ENCODE data around the gene OR7D2.

The OR7D2 gene

GRCh38 chr19:9219489-9219888, 40.7 kb downstream of the OR7D2 start, which contains the start of gene OR7D4:
Gene OR7D4 (minus strand): TSS chr19:9219589. CDS start chr19:9214837, 4,752 bp downstream.
- Histone ChIP-seq H3K4me2 (ENCODE audit: low read depth, low read length, poor library complexity, severe bottlenecking) (no peak within 1 kb of the TSS), H3K4me1 (ENCODE audit: insufficient read depth, low read length, poor library complexity, severe bottlenecking) (no peaks in the 10 kb centered on the region)

More at GRCh38 chr19:9219489-9219888, 40.7 kb downstream of the OR7D2 start, which contains the start of gene OR7D4:
- Histone ChIP-seq H3K9me2 (replicated peaks; ENCODE audit: low read depth, low read length) (no peaks in the 10 kb centered on the region), H2AFZ (ENCODE audit: low read length) (no peak within 1 kb of the TSS), H3K27me3 (ENCODE audit: insufficient read depth, low read length, poor library complexity, severe bottlenecking) (no peaks in the 10 kb centered on the region), H3K79me2 (ENCODE audit: insufficient read depth, low read length) (no peaks in the 10 kb centered on the region), H3K36me3 (ENCODE audit: insufficient read depth, low read length) (no peaks in the 10 kb centered on the region), H3K9me3 (ENCODE audit: insufficient read depth, low read depth, low read length) (no peaks in the 10 kb centered on the region), H4K20me1 (ENCODE audit: insufficient read depth, low read length, poor library complexity, severe bottlenecking) (no peaks in the 10 kb centered on the region), H3K9ac (ENCODE audit: low read depth, low read length, poor library complexity, severe bottlenecking) (no peak within 1 kb of the TSS), H3K4me3 (ENCODE audit: low read length, poor library complexity, severe bottlenecking) (no peak within 1 kb of the TSS), H3F3A (ENCODE audit: low read depth) (no peaks in the 10 kb centered on the region)
- no peak for TF ChIP-seq CTCF (conservative IDR thresholded peaks at IDR 0.05; ENCODE audit: low read length)
- TF ChIP-seq EZH2phosphoT487 (IDR thresholded peaks at IDR 0.05; ENCODE audit: borderline replicate concordance) = no peak

All from Loucy (cell line).